Skeletal muscle satellite cell (primary cell): ENCODE data around the gene CAPN5.

Experiments used
- H3K27me3 ChIP-seq: 2 replicates; pipeline ENCODE4 v1.7.0; 2013; ENCODE audit warnings: low read length; ENCODE audit not compliant: control insufficient read depth, insufficient read depth
- H3K36me3 ChIP-seq: 2 replicates; pipeline ENCODE4 v1.7.0; 2013; ENCODE audit warnings: mild to moderate bottlenecking, control low read depth, low read length; ENCODE audit not compliant: insufficient read depth
- H3K4me1 ChIP-seq: 2 replicates; pipeline ENCODE4 v1.7.0; 2013; ENCODE audit warnings: low read length; ENCODE audit not compliant: control insufficient read depth, insufficient read depth
- H3K4me2 ChIP-seq: 2 replicates; pipeline ENCODE4 v1.7.0; 2013; ENCODE audit warnings: mild to moderate bottlenecking, low read length
- H3K4me3 ChIP-seq: 2 replicates; pipeline ENCODE4 v1.7.0; 2013; ENCODE audit warnings: low read length
- H3K9ac ChIP-seq: 2 replicates; pipeline ENCODE4 v1.7.0; 2013; ENCODE audit warnings: mild to moderate bottlenecking, low read depth, low read length, moderate library complexity
- H3K9me3 ChIP-seq: replicated peaks from 2 replicates; pipeline ENCODE4 v1.7.0; 2013; ENCODE audit warnings: mild to moderate bottlenecking, control low read depth, low read length

CAPN5 gene

DNA sequence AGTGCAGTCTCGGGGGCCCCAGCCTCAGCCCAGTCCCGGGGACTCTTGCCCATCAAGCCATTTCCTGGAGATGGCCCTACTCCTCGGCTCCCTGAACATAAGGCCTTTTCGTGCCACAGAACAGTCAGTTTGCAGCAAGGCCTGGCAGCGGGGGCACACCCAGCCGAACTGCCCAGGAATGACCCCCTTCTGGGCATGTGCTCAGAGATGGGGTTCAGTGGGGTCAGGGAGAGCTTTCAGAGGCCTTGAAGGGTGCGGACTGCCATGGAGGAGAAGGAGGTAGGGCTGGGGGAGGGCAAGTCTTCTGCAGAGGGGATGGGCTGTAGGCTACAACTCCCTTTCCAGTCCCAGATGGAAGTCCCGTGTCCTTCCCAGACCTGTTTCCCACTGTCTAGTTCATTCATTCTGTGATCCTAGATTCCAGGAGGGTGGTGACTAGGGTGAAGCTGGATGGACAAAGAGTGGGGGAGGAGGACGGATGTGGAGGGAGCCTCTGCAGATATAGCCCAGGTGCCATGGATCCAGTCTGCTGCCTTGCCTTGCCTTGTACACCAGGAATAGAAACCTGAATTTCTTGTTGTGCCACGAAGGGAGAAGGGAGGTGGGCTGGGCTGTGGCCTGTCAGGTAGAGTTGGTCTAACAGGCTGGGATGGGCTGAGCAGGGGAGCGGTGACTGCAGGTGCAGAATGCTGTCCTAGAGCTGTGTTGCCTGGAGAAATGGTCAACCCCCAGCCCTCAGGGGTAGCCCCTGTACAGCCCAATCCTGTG is 21.6 kb downstream of the CAPN5 start:
- Histone ChIP-seq H3K4me2 (no peak overlapping the region), H3K9me3 (no peaks in the 10 kb centered on the region), H3K4me3 (no peak overlapping the region), H3K36me3 (peaks cover 27% of the 10 kb centered on the region), H3K9ac (no peak overlapping the region), H3K4me1 (peaks cover under 1% of the 10 kb centered on the region), H3K27me3 (no peaks in the 10 kb centered on the region)

DNA sequence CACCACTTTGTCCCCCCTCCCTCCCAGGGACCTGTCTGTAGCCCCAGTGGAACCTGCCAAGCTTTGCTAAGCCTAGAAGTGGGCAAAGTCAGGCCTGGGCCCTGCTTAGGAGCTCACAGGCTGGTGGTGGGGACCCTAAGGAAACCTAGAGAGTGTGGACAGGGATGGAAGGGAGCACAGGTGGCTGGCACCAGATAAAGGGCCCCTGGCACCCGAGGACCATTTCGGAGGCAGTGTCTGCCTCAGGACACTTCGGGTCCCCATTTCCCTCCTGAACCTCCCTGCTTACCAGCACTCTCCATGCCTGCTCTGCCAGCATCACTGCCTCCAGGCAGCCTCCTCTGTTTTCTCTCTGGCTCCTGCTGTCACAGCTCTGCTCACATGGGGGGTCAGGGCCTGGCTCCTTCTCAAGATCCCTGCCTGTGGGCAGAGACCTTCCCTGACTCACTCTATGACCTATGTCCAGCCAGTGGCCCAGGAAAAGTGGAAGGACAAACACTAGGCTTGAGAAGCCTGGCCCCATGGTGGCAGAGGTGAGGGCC is 22.3 kb downstream of the CAPN5 start:
- Histone ChIP-seq H3K27me3 (no peaks in the 10 kb centered on the region), H3K9me3 (no peaks in the 10 kb centered on the region), H3K4me3 (no peak overlapping the region), H3K4me2 (no peak overlapping the region), H3K9ac (no peak overlapping the region), H3K4me1 (no peaks in the 10 kb centered on the region), H3K36me3 (peaks cover 30% of the 10 kb centered on the region)

DNA sequence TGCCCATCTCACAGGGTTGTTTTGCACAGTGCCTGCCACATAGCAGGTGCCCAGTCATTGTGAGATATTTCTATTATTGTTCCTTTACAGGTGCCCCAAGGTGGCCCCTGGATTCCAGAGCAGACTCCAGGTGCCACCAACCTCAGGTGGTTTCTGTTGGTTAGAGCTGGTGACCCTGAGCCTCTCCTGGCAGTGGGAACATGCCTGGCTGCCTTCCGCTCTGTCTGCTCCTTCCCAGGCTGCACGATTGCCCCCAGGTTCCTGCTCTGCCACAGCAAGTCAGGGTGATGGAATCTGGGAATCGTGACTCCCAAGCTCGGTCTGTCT is 23.2 kb downstream of the CAPN5 start:
- Histone ChIP-seq H3K4me3 (no peak overlapping the region), H3K27me3 (no peaks in the 10 kb centered on the region), H3K4me2 (no peak overlapping the region), H3K4me1 (no peaks in the 10 kb centered on the region), H3K9ac (no peak overlapping the region), H3K9me3 (no peaks in the 10 kb centered on the region), H3K36me3 (peaks cover 34% of the 10 kb centered on the region)

DNA sequence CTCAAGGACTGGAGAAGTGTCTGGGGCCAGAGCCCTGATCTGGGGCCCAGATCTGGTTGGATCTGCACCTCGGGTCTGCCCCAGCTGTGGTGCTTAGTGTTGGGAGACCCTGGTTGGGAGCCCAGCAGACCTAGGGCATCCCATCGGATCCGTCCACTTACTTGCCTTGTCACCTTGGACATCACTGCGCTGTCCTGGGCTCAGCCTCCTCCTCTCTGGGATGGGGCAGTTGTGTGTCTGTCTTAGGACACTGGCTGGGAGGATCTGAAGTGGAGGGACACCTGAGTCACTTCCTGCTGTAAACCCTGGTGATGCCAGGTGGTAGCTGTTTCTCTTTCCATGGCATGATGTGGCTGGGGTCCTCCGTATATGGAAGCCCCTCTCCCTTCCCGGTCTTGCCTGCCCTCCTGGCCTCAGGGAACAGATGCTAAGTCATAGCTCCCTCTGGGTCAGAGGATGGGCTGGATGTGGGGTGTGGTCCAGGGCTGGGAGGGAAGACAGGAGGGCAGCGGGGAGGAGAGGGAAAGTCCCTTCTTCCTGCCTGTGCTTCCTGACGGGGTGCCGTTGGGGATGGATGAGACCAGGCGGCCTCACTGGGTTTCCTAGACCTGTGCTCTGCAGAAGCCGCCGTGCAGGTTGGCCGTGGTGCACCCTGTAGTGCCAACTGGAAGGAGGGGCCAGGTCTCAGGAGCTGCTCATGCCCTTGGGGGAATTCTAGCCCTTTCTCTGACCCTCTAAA is 23.8 kb downstream of the CAPN5 start:
- Histone ChIP-seq H3K4me2 (no peak overlapping the region), H3K9ac (no peak overlapping the region), H3K36me3 (peaks cover 34% of the 10 kb centered on the region), H3K4me3 (no peak overlapping the region), H3K4me1 (no peaks in the 10 kb centered on the region), H3K27me3 (no peaks in the 10 kb centered on the region), H3K9me3 (no peaks in the 10 kb centered on the region)

DNA sequence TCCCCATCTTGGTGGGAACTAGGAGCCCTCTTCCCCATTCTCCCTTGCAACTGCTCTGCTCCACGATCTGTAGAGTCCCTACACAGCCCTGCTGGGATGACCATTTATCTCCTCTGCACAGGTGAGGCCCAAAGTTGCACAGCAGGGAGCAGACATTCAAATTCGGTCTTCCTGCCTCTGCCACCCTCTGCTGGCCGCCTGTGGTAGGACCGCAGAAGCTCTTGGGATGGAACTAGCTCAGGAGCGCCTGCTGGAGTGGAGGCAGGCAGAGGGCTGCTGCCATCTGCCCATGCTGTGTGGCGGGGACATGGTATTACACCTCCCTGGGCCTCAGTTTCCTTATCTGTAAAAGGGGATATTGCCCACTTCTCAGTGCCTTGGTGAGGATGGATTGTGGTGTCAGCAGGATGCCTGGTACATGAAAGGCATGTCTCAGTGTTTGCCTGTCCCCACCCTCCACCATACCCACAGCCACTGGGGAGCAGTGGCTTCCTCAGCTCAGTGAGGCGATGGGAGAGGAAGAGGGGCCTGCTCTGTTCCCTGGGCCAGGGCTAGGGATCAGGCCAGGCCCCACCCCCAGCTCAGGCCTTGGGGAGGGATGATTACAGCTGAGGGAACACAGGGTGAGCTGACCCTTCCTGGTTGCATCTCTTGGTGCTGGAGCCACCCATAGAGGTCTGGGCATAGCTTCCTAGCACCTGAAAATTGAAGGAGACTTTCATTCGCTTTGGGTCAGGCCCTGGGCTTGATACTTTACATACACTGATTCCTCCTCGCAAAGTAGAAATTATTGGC is 24.6 kb downstream of the CAPN5 start:
- Histone ChIP-seq H3K27me3 (no peaks in the 10 kb centered on the region), H3K4me3 (no peak overlapping the region), H3K36me3 (peaks cover 28% of the 10 kb centered on the region), H3K9me3 (no peaks in the 10 kb centered on the region), H3K9ac (no peak overlapping the region), H3K4me2 (no peak overlapping the region), H3K4me1 (no peaks in the 10 kb centered on the region)

DNA sequence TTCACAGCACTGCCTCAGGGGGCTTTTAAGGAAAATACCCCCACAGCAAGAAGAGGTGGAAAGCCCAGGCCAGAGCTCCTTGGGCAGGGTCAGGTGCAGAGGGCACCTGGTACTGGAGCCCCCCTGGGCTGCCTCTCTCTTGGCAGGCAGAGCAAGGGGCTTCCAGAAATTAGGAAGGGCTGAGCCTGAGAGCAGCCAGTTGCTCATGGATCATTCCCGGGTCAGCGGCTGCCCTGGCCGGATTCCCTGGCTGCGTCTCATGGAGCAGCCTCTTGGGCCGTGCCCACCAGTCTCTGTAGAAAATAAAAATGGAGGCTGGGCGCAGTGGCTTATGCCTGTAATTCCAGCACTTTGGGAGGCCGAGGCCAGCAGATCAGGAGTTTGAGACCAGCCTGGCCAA is 25.6 kb downstream of the CAPN5 start:
- no peak overlapping the region for H3K4me2 ChIP-seq
- H3K36me3 ChIP-seq = peaks cover 22% of the 10 kb centered on the region

DNA sequence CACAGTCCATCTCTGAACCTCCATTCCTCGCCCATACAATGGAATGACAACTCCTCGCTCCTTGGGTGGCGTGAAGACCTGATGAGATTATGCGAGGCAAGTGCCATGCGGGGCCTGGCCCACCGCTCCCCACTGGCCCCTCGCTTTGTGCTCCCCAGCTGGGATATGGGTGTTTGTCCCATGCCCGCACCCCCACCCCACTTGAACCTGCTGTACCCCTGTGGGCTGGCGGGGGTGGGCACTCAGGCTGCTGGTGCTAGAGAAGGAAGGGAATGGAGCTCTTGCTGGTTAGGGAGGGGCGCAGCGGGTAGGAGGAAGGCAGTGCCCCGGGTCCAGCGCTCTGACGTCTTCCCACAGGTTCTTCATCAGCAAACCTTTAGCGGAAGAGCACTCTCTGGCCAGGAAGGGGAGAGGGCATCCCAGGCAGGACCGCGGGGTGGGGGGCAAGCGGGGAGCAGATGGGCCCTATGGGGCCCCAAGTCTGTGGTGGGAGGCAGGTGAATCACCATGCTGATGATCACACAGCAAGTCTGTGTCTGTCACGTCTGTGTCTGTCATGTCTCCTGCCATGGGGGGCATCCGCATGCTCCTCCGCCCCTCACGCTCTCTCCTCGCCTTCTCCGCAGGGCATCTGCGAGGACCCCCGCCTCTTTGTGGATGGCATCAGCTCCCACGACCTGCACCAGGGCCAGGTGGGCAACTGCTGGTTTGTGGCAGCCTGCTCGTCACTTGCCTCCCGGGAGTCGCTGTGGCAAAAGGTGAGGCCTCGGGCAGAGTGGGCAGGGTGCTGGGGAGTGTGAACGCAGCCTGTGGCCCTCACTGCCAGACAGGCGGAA is 26.5 kb downstream of the CAPN5 start:
- Histone ChIP-seq H3K4me2 (no peak overlapping the region), H3K9me3 (no peaks in the 10 kb centered on the region), H3K4me1 (no peaks in the 10 kb centered on the region), H3K4me3 (no peak overlapping the region), H3K36me3 (peaks cover 20% of the 10 kb centered on the region), H3K27me3 (no peaks in the 10 kb centered on the region), H3K9ac (no peak overlapping the region)

More for the DNA sequence above, 25.6 kb downstream of the CAPN5 start:
- Histone ChIP-seq H3K9me3 (no peaks in the 10 kb centered on the region), H3K4me3 (no peak overlapping the region), H3K4me1 (no peaks in the 10 kb centered on the region), H3K9ac (no peak overlapping the region), H3K27me3 (no peaks in the 10 kb centered on the region)

DNA sequence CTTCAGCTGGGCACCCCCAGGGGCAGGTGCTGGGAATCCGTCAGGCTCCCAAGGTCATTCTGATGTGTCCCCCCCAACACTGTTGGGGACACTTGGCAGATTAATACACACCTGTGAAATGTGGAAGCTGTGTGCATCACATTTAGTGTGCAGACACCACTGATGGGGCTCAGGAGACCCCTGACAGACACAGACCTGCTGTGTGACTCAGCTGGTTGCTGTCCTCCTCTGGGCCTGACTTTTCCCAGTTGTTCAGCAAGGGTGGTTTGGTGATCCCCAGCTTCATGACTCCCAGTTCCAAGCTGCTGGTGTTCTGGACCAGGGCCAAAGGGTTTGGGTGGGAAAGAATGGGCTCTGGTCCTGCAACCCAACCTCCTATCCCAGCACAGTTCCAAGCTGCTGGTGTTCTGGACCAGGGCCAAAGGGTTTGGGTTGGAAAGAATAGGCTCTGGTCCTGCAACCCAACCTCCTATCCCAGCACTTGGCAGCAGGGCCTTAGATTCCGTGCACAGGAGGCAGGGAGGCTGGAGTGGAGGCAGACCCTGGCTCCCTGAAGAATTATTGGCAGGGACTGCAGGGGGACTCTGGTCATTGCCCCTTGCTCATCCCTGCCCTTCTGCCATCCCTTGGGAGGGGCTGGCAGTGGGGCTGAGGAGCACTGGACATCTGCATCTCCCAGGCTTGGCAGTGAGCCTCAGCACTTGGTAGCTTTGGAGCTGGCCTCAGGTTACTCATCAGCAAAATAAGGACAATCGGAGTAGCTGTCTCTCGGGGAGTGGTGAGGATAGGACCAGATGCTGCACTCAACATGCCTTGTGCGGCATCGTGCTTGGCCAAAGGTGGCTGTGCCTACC is 27.4 kb downstream of the CAPN5 start:
- Histone ChIP-seq H3K27me3 (no peaks in the 10 kb centered on the region), H3K9ac (no peak overlapping the region), H3K4me1 (no peaks in the 10 kb centered on the region), H3K4me3 (no peak overlapping the region), H3K36me3 (peaks cover 18% of the 10 kb centered on the region), H3K4me2 (no peak overlapping the region), H3K9me3 (no peaks in the 10 kb centered on the region)

DNA sequence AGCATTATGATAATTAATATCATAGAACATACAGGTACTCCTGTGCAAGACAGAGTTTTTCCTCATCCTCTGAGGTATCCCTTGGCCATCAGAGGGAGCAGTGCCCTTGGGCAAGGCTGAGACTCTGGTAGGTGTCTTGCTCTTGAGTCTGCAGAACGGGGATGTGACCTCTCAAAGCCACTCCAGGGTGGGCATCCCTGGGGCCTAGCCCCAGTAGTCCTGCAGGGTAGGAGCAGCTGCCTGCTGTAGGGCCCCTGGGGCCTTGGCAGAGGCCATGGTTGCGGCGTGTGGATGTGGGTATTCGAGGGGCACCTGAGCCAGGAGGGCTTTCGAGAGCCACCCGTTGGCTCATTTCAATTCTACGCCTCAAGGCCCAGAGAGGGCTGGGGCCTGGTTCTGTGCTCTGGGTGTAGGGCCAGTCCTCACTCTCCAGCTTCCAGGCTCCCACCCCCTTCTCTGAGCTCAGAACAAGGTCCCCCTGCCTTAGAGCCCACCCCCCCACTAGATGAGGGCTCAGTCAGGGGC is 28.1 kb downstream of the CAPN5 start:
- no peaks in the 10 kb centered on the region for H3K4me1 ChIP-seq
- H3K9ac ChIP-seq = no peak overlapping the region

More for the DNA sequence above, 28.1 kb downstream of the CAPN5 start:
- Histone ChIP-seq H3K36me3 (peaks cover 16% of the 10 kb centered on the region), H3K4me3 (no peak overlapping the region), H3K9me3 (no peaks in the 10 kb centered on the region), H3K4me2 (no peak overlapping the region), H3K27me3 (no peaks in the 10 kb centered on the region)
